ENCODE data around the gene ADAMTS2.

GRCh38 chr5:179194201-179194910, 150.9 kb downstream of the ADAMTS2 start:
- TF ChIP-seq, protein P1, sequence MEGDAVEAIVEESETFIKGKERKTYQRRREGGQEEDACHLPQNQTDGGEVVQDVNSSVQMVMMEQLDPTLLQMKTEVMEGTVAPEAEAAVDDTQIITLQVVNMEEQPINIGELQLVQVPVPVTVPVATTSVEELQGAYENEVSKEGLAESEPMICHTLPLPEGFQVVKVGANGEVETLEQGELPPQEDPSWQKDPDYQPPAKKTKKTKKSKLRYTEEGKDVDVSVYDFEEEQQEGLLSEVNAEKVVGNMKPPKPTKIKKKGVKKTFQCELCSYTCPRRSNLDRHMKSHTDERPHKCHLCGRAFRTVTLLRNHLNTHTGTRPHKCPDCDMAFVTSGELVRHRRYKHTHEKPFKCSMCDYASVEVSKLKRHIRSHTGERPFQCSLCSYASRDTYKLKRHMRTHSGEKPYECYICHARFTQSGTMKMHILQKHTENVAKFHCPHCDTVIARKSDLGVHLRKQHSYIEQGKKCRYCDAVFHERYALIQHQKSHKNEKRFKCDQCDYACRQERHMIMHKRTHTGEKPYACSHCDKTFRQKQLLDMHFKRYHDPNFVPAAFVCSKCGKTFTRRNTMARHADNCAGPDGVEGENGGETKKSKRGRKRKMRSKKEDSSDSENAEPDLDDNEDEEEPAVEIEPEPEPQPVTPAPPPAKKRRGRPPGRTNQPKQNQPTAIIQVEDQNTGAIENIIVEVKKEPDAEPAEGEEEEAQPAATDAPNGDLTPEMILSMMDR (IDR thresholded peaks at IDR 0.05; ENCODE audit: insufficient read depth, low read depth, low read length): no peak
- TF ChIP-seq EZH2 (IDR thresholded peaks at IDR 0.05; ENCODE audit: insufficient read depth, low read length): no peak

Measured in astrocyte (in vitro differentiated cells and primary cell).